Epidermal melanocyte (primary cell): ENCODE measurements around the gene SHOC1.
A peak's percentile ranks its signal among the peaks of the same experiment; 100 is the strongest.
"Not testable (repeated sequence)": the region's sequence is repeated elsewhere in the genome, so short reads cannot be mapped to it uniquely, and the experiment has no call there.

ENCODE experiments used
- DNase-seq: peaks from one replicate; pipeline ENCODE4 v3.0.0; 2011; ENCODE audit warnings: low spot score; ENCODE audit not compliant: insufficient read length

SHOC1 gene

GRCh38 chr9:111805262-111805661, 10.5 kb upstream of the SHOC1 start:
- DNase-seq: no peak

GRCh38 chr9:111804636-111805035, 9.9 kb upstream of the SHOC1 start:
- DNase-seq: no peak

GRCh38 chr9:111803924-111804323, 9.2 kb upstream of the SHOC1 start:
- no peak for DNase-seq

- no peak for DNase-seq
Observed at GRCh38 chr9:111799915-111800526, 5.3 kb upstream of the SHOC1 start.

- DNase-seq: no peak
Observed at GRCh38 chr9:111799506-111799905, 4.8 kb upstream of the SHOC1 start.

GRCh38 chr9:111798786-111799185, 4.0 kb upstream of the SHOC1 start:
- no peak for DNase-seq

GRCh38 chr9:111795557-111795839, 761 bp upstream of the SHOC1 start:
- no peak for DNase-seq

- not testable (repeated sequence) for DNase-seq
Observed at GRCh38 chr9:111791821-111792220, 2.9 kb downstream of the SHOC1 start.

GRCh38 chr9:111789881-111790280, 4.9 kb downstream of the SHOC1 start:
- DNase-seq: no peak

GRCh38 chr9:111783857-111784256, 10.9 kb downstream of the SHOC1 start:
- no peak for DNase-seq

- no peak for DNase-seq
Observed at GRCh38 chr9:111783424-111783823, 11.3 kb downstream of the SHOC1 start.

GRCh38 chr9:111766066-111766465, 28.7 kb downstream of the SHOC1 start:
- DNase-seq: no peak

GRCh38 chr9:111762556-111762955, 32.2 kb downstream of the SHOC1 start:
- DNase-seq: no peak

- peak; percentile 46 for DNase-seq
Observed at GRCh38 chr9:111759762-111760639, 34.7 kb downstream of the SHOC1 start.

GRCh38 chr9:111754800-111755199, 39.9 kb downstream of the SHOC1 start:
- DNase-seq: no peak

GRCh38 chr9:111752455-111752854, 42.3 kb downstream of the SHOC1 start:
- no peak for DNase-seq
